ENCODE results near the gene CXCL11.
A peak's percentile ranks its signal among the peaks of the same experiment; 100 is the strongest.
"Not testable (repeated sequence)": the region's sequence is repeated elsewhere in the genome, so short reads cannot be mapped to it uniquely, and the experiment has no call there.

Gene CXCL11

DNA sequence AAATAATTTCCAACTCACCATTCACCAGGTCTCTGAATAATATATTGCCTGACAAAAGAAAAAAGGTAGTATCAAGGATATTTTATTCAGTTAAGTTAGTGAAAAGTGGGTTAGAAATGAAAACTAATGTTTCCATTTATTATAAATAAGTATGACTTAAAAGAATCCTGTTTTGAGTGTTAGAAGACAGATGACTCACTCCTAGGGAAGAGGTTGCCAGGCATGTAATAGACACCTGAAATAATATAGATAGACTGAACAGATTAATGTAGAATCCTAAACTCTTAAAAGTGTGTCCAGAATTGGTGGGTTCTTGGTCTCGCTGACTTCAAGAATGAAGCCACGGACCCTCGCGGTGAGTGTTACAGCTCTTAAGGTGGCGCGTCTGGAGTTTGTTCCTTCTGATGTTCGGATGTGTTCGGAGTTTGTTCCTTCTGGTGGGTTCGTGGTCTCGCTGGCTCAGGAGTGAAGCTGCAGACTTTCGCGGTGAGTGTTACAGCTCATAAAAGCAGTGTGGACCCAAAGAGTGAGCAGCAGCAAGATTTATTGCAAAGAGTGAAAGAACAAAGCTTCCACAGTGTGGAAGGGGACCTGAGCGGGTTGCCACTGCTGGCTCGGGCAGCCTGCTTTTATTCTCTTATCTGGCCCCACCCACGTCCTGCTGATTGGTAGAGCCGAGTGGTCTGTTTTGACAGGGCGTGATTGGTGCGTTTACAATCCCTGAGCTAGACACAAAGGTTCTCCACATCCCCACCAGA is 6.5 kb upstream of the CXCL11 start:
- not testable (repeated sequence) for DNase-seq

- DNase-seq = no peak
Observed at GRCh38 chr4:76036855-76037254, 985 bp upstream of the CXCL11 start.

DNA sequence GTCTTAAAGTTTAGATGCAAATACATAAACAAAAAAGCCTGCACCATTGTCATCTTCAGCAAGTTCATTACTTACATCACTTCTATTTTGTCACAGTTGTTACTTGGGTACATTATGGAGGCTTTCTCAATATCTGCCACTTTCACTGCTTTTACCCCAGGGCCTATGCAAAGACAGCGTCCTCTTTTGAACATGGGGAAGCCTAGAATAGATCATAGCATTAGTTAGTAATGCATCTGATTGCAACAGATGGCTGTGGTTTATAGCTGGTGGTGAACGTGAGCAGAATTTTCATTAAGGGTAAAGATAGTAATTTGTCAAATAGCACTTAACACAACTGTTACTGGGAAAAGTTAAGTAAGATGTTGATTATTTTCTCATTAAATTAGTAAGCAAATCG is 729 bp downstream of the CXCL11 start:
- DNase-seq = no peak

- no peak for DNase-seq
Observed at GRCh38 chr4:76029300-76029699, 6.6 kb downstream of the CXCL11 start.

GRCh38 chr4:76028350-76028765 is 7.5 kb downstream of the CXCL11 start:
- DNase-seq = no peak

- no peak for DNase-seq
Observed at GRCh38 chr4:76024065-76024464, 11.8 kb downstream of the CXCL11 start.

DNA sequence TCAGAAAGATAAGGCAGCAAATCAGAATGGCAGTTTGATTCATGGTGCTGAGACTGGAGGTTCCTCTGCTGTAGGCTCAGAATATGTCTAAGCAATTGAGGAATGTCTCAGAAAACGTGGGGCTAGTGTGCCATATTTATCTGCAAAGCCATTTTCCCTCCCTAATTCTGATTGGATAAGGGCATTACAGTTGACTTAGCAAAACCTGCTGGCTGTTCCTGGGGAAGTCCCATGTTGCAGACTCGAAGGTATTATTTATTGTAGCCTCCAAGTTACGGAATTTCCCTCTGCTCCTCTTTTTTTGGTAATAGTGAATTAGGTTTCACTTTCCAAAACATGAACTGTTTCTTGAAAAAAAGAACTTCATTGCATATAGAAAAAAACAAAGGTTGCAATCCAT is 12.5 kb downstream of the CXCL11 start, which contains the start of gene CXCL10:
Gene CXCL10, minus strand, starts transcription at position 109 of the 400 bp plus-strand sequence. Its CDS starts 66 bp downstream, at position 43.
- no peak for DNase-seq

- DNase-seq = no peak
Observed at GRCh38 chr4:76022677-76023076, 13.2 kb downstream of the CXCL11 start.

- no peak for DNase-seq
Observed at GRCh38 chr4:76022031-76022430, 13.8 kb downstream of the CXCL11 start.

- no peak for DNase-seq
Observed at GRCh38 chr4:76017056-76017686, 18.7 kb downstream of the CXCL11 start.

GRCh38 chr4:76016393-76016792 is 19.5 kb downstream of the CXCL11 start:
- DNase-seq = no peak

DNA sequence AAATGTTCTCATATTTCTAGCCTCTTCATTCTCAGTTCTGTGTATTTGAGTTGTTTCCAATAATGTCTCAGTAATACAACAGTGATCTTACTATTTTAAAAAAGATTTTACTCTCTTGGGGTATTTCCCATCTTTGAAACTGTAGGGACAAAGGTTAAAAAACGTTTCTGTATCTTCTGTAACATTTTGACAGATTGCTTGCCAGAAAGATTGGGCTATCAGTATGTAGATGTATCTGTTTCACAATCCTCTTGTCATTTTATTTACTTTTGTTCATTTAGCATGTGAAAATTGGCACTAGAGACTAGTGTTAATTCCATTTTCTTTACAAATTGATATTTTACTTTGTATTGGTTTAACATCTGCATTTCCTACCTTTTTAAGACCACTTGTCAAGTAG is 22.3 kb downstream of the CXCL11 start:
- no peak for DNase-seq

- DNase-seq = peak; percentile 12
Observed at GRCh38 chr4:76012388-76012801, 23.5 kb downstream of the CXCL11 start.

DNA sequence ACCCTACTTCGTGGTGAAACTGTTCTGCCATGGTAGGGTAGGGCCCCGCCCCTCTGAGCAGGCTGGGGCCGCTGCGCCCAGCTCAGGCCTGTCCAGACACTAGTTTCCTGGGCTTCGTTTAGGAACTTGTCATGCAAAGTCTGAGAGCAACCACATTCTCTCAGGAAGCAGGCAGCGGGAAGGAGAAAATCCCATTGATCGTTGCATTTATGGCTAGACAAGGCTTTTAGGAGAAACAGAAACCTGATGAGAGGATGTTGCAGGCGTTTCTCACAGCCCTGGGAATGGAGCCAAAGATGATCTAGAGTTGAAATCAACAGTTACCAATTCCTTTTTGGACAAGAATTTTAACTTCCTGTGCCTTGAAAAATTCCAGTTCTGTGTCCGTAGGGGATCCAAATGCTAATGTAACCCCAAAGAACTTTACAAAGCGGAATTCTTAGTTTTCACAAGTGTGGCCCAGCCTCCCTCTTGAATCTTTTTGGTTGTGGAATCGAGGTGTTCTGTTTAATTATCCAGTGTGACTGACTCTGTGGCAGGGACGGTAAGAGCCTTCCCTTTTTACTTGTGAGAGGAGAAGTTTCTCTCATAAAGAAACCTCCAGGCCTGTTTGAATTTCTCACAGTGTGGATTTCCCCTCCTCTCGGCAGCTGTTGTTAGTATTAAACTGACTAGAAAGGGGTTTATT is 24.0 kb downstream of the CXCL11 start:
- DNase-seq = peak; percentile 81

DNA sequence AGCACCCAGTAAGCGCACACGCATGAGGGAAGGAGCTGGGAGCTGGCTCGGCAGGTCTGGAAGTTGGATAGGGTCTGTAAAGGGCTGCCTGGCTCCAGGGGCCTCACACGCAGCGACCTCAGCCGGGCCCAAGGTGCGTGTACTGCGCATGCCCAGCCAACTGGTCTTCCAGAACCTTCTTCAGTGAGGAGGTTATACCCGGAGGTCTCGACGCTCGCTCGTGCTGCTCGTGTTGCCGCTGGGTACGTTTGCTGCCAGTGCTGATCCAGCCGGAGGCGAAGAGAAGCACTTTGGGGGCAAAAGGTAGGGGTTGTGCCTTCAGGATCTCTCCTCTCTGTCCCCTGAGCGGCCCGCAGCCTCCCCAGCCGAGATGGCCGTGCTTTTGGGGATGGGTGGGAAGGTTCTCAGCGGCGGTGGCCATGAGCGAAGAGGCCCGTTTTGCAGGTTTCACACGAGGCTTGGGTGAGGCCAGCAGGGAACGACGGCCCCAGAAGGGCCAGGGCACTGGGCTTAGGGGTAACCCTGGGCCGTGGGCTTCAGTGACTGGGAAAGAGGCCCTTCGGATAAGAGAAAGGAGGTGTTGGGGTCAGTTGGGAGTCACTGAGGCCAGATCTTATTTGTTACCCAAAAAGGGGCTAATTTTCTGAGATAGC is 24.7 kb downstream of the CXCL11 start:
- DNase-seq = no peak

GRCh38 chr4:76010576-76010975 is 25.3 kb downstream of the CXCL11 start:
- DNase-seq = no peak

DNA sequence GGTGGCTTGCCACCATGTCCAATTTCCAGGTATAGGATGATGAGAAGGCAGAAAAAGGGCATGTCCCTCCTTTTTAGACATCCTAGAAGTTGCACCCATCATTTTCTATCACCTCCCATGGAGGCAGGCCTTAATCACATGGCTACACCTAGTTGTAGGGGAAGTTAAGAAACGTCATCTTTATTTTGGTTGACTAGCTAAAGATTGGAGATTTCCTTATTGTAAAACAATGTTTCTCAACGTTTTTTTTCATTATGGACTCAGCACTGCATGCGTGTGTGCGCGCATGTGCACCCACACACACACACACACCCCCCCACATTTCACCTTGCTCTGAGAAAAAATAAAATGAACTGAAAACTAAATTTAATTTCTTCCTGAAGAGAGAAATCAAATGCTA is 26.6 kb downstream of the CXCL11 start:
- no peak for DNase-seq

- no peak for DNase-seq
Observed at GRCh38 chr4:76007089-76007862, 28.6 kb downstream of the CXCL11 start, which contains the start of gene CXCL9. Gene CXCL9 (minus strand): TSS chr4:76007509. CDS start chr4:76007449, 60 bp downstream.

- no peak for DNase-seq
Observed at GRCh38 chr4:76003620-76004019, 32.2 kb downstream of the CXCL11 start.

- DNase-seq = no peak
Observed at GRCh38 chr4:76003035-76003434, 32.8 kb downstream of the CXCL11 start.

GRCh38 chr4:76002176-76002575 is 33.7 kb downstream of the CXCL11 start:
- DNase-seq = peak; percentile 17

DNA sequence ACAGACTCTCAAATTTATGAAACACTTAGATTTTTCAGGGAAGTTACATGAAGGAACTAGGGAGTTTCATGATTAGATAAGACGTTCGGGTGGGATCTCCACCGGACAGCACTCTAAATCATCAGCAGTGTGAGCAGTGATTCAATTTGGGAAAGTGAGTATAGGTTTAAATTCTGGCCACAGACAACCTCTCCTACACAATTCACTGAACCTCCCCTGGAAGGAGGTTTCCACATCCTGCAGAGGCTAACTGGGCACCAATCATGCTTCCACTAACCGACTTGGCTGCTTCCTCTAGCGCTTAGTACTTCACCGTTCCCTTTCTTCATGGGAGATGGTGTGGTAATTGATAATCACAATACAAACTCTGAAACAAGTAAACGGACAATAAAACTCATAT is 34.2 kb downstream of the CXCL11 start:
- DNase-seq = no peak
